Right renal pelvis (tissue), 4 donors: ENCODE measurements around the gene ATRAID. TPM values are rescaled to one million over a fixed set of nuclear protein-coding genes. Genes with fewer than 3 reads are reported as not detected.

Experiments
- DNase-seq, 4 donors: peaks; one replicate each; pipeline ENCODE4 v3.0.0-alpha.2; 2013; ENCODE audit warnings: low read depth in 4 of 4, low spot score in 3 of 4, missing footprints in 1 of 4
- polyA plus RNA-seq, 4 donors: library from polyadenylated mRNA; unstranded; fragments of 120-200 nt; gene quantifications; one replicate each; pipeline ENCODE4 v1.2.1, GENCODE V29; 2013; ENCODE audit not compliant: insufficient read length in 4 of 4

Gene ATRAID
- polyA plus RNA-seq, 4 donors, result 157 to 190 (median 171) TPM

- no peak for DNase-seq
Observed at GRCh38 chr2:27245626-27246025, 33.8 kb downstream of the ATRAID start.

- no peak for DNase-seq
Observed at GRCh38 chr2:27247893-27248292, 36.1 kb downstream of the ATRAID start.

- DNase-seq, result no peak
Observed at GRCh38 chr2:27249159-27249890, 37.5 kb downstream of the ATRAID start.

GRCh38 chr2:27249891-27250651 is 38.2 kb downstream of the ATRAID start:
- no peak for DNase-seq

GRCh38 chr2:27250652-27251379 is 39.0 kb downstream of the ATRAID start:
- DNase-seq, result no peak

- no peak for DNase-seq
Observed at GRCh38 chr2:27251766-27252165, 39.9 kb downstream of the ATRAID start.

- DNase-seq, result no peak
Observed at GRCh38 chr2:27255187-27255586, 43.3 kb downstream of the ATRAID start.

GRCh38 chr2:27255660-27256059 is 43.8 kb downstream of the ATRAID start:
- DNase-seq, result no peak

- no peak for DNase-seq
Observed at GRCh38 chr2:27256855-27257454, 45.1 kb downstream of the ATRAID start.

GRCh38 chr2:27258051-27258450 is 46.2 kb downstream of the ATRAID start:
- DNase-seq, result no peak

- DNase-seq, result no peak
Observed at GRCh38 chr2:27261241-27261925, 49.5 kb downstream of the ATRAID start.

GRCh38 chr2:27261926-27262298 is 50.1 kb downstream of the ATRAID start:
- no peak for DNase-seq

- DNase-seq, result no peak
Observed at GRCh38 chr2:27262379-27263286, 50.8 kb downstream of the ATRAID start, which contains the start of gene SLC30A3. SLC30A3 (minus strand) TSS chr2:27263047; CDS start chr2:27262906, 141 bp downstream.

- DNase-seq, result no peak
Observed at GRCh38 chr2:27263287-27264252, 51.7 kb downstream of the ATRAID start.

GRCh38 chr2:27264253-27264752 is 52.5 kb downstream of the ATRAID start:
- no peak for DNase-seq

- DNase-seq, result no peak
Observed at GRCh38 chr2:27264753-27265535, 53.1 kb downstream of the ATRAID start.

GRCh38 chr2:27265536-27265870 is 53.7 kb downstream of the ATRAID start:
- no peak for DNase-seq
